Measurements from ENCODE around the gene C12orf60.

- TF ChIP-seq POLR2A (IDR thresholded peaks at IDR 0.05; ENCODE audit: low read length) (no peak), GATA1 (IDR thresholded peaks at IDR 0.05; ENCODE audit: low read depth, low read length) (no peak)
These were observed 38.3 kb downstream of the C12orf60 start for GRCh38 chr12:14841761-14842160.

Data from erythroblast (primary cell).